ENCODE data around the gene AFAP1.

Gene AFAP1

DNA sequence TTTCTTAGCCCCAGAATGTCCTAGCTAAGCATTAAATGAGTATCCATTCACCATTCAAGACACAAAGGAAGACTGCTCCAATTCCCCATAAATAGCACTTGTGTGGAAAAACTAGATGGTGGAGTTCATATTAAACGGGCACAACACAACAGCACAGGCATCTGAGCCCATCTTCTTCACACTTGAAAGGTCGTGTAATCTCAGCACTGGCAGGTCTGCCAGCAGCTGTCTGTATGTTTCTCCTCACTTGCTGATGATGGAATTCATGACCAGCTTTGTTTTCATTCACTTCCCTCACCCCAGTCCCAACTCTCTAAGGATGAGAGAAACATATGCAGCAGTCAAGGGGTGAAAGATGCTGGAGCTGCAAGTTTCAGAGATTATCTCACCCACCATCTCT lies 148.7 kb downstream of the AFAP1 start:
- TF ChIP-seq ZNF510 (tag by site-specific recombination; IDR thresholded peaks at IDR 0.05; ENCODE audit: insufficient replicate concordance) (no peak), ZNF514 (tag by site-specific recombination; IDR thresholded peaks at IDR 0.05) (no peak), ZNF529 (tag by site-specific recombination; IDR thresholded peaks at IDR 0.05; ENCODE audit: insufficient replicate concordance) (no peak), BCL11A (tag by site-specific recombination; IDR thresholded peaks at IDR 0.05; ENCODE audit: low read depth) (no peak), ZBTB7A (tag by site-specific recombination; IDR thresholded peaks at IDR 0.05; ENCODE audit: low read depth) (no peak), SP7 (tag by site-specific recombination; IDR thresholded peaks at IDR 0.05) (no peak), ZNF513 (tag by site-specific recombination; IDR thresholded peaks at IDR 0.05) (no peak), GLIS1 (tag by site-specific recombination; IDR thresholded peaks at IDR 0.05) (no peak), ZNF473 (tag by site-specific recombination; IDR thresholded peaks at IDR 0.05) (no peak), ZNF704 (tag by site-specific recombination; IDR thresholded peaks at IDR 0.05) (no peak), IKZF3 (tag by site-specific recombination; IDR thresholded peaks at IDR 0.05) (no peak), OVOL3 (tag by site-specific recombination; IDR thresholded peaks at IDR 0.05) (no peak), KLF16 (tag by site-specific recombination; IDR thresholded peaks at IDR 0.05) (no peak)
- TF ChIP-seq, protein P1, sequence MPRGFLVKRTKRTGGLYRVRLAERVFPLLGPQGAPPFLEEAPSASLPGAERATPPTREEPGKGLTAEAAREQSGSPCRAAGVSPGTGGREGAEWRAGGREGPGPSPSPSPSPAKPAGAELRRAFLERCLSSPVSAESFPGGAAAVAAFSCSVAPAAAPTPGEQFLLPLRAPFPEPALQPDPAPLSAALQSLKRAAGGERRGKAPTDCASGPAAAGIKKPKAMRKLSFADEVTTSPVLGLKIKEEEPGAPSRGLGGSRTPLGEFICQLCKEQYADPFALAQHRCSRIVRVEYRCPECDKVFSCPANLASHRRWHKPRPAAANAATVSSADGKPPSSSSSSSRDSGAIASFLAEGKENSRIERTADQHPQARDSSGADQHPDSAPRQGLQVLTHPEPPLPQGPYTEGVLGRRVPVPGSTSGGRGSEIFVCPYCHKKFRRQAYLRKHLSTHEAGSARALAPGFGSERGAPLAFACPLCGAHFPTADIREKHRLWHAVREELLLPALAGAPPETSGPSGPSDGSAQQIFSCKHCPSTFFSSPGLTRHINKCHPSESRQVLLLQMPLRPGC (tag by site-specific recombination; IDR thresholded peaks at IDR 0.05), result no peak
- TF ChIP-seq, protein P2, sequence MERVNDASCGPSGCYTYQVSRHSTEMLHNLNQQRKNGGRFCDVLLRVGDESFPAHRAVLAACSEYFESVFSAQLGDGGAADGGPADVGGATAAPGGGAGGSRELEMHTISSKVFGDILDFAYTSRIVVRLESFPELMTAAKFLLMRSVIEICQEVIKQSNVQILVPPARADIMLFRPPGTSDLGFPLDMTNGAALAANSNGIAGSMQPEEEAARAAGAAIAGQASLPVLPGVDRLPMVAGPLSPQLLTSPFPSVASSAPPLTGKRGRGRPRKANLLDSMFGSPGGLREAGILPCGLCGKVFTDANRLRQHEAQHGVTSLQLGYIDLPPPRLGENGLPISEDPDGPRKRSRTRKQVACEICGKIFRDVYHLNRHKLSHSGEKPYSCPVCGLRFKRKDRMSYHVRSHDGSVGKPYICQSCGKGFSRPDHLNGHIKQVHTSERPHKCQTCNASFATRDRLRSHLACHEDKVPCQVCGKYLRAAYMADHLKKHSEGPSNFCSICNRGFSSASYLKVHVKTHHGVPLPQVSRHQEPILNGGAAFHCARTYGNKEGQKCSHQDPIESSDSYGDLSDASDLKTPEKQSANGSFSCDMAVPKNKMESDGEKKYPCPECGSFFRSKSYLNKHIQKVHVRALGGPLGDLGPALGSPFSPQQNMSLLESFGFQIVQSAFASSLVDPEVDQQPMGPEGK (tag by site-specific recombination; IDR thresholded peaks at IDR 0.05), result no peak
- TF ChIP-seq, protein P3, sequence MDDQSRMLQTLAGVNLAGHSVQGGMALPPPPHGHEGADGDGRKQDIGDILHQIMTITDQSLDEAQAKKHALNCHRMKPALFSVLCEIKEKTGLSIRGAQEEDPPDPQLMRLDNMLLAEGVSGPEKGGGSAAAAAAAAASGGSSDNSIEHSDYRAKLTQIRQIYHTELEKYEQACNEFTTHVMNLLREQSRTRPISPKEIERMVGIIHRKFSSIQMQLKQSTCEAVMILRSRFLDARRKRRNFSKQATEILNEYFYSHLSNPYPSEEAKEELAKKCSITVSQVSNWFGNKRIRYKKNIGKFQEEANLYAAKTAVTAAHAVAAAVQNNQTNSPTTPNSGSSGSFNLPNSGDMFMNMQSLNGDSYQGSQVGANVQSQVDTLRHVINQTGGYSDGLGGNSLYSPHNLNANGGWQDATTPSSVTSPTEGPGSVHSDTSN (CRISPR knock-in tag; IDR thresholded peaks at IDR 0.05), result no peak
- Histone ChIP-seq H3K4me1 (ENCODE audit: control insufficient read depth, insufficient read depth, low read length) (no peaks in the 10 kb centered on the region), H3K36me3 (ENCODE audit: control insufficient read depth in 2 of 2, insufficient read depth in 1 of 2, low read length in 2 of 2) (peaks cover 0 to 2% of the 10 kb centered on the region in 2 experiments; a peak in 1 of 3 replicates), H3K27ac (ENCODE audit: extremely low read depth, low read depth, low read length) (no peak overlapping the region), H3K9me3 (ENCODE audit: control insufficient read depth, insufficient read depth, low read depth, low read length) (no peaks in the 10 kb centered on the region), H3K4me3 (ENCODE audit: low read depth, low read length) (no peak overlapping the region)
- POLR2A ChIA-PET, result no interaction called here
- CTCF ChIA-PET, result no interaction called here

DNA sequence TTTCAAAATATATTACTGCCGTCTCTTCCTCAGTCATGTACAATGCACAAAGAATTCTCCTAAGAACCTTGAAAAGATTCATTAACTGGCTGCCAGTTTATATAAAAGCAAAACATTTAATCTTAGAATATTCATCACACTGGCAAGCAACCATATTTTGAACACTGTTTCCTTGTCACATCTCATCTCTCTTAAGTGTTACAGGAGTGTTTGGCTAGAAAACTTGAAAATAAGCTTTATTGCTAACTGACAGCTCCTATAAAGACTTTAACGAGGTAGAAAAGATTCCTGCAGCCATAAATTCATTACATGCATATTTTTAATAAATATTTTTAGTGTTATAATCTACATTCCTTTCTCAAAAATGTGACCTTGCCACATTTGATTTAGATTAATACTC lies 149.6 kb downstream of the AFAP1 start:
- POLR2A ChIA-PET, result no interaction called here
- H3K36me3 ChIP-seq (ENCODE audit: control insufficient read depth in 2 of 2, insufficient read depth in 1 of 2, low read length in 2 of 2), result peaks cover 0 to 4% of the 10 kb centered on the region in 2 experiments; a peak in 1 of 3 replicates
- no peak overlapping the region for H3K27ac ChIP-seq (ENCODE audit: extremely low read depth, low read depth, low read length)
- H3K4me1 ChIP-seq (ENCODE audit: control insufficient read depth, insufficient read depth, low read length), result no peaks in the 10 kb centered on the region
- H3K9me3 ChIP-seq (ENCODE audit: control insufficient read depth, insufficient read depth, low read depth, low read length), result no peaks in the 10 kb centered on the region
- CTCF ChIA-PET, result interaction anchor here (0.8 kb wide), 1 partner anchor 21 kb away, joined by 3 read pairs; no protein-coding TSS in a partner anchor
- no peak overlapping the region for H3K4me3 ChIP-seq (ENCODE audit: low read depth, low read length)
- no peak for TF ChIP-seq YY1 (tag by site-specific recombination; IDR thresholded peaks at IDR 0.05)
- TF ChIP-seq ZNF214 (tag by site-specific recombination; IDR thresholded peaks at IDR 0.05; ENCODE audit: borderline replicate concordance), result no peak
- TF ChIP-seq ZNF398 (tag by site-specific recombination; IDR thresholded peaks at IDR 0.05), result no peak
- no peak for TF ChIP-seq ZNF514 (tag by site-specific recombination; IDR thresholded peaks at IDR 0.05)
- TF ChIP-seq ZNF280D (tag by site-specific recombination; IDR thresholded peaks at IDR 0.05), result no peak
- TF ChIP-seq ZNF16 (tag by site-specific recombination; IDR thresholded peaks at IDR 0.05; ENCODE audit: low read depth), result no peak
- no peak for TF ChIP-seq ZNF544 (tag by site-specific recombination; IDR thresholded peaks at IDR 0.05)
- TF ChIP-seq PRDM1 (tag by site-specific recombination; IDR thresholded peaks at IDR 0.05), result no peak
